ENCODE results near the gene FAM13A.

Gene FAM13A

GRCh38 chr4:88780389-88780788 lies 276.6 kb downstream of the FAM13A start:
- DNase-seq (ENCODE audit: low read depth in 2 of 2) = no peak

GRCh38 chr4:88779431-88779830 lies 277.6 kb downstream of the FAM13A start:
- DNase-seq (ENCODE audit: low read depth in 2 of 2) = no peak

GRCh38 chr4:88775529-88775928 lies 281.5 kb downstream of the FAM13A start:
- DNase-seq (ENCODE audit: low read depth in 2 of 2) = no peak

GRCh38 chr4:88775026-88775425 lies 282.0 kb downstream of the FAM13A start:
- DNase-seq (ENCODE audit: low read depth in 2 of 2) = no peak

GRCh38 chr4:88771883-88772450 lies 285.0 kb downstream of the FAM13A start:
- no peak for DNase-seq (ENCODE audit: low read depth in 2 of 2)

- peak in 1 of 2 experiments; percentile 34 for DNase-seq (ENCODE audit: low read depth in 2 of 2)
These were observed 291.3 kb downstream of the FAM13A start for GRCh38 chr4:88765729-88766128.

GRCh38 chr4:88763075-88763474 lies 293.9 kb downstream of the FAM13A start:
- no peak for DNase-seq (ENCODE audit: low read depth in 2 of 2)

- DNase-seq (ENCODE audit: low read depth in 2 of 2) = no peak
These were observed 295.0 kb downstream of the FAM13A start for GRCh38 chr4:88761861-88762523.

- no peak for DNase-seq (ENCODE audit: low read depth in 2 of 2)
These were observed 295.6 kb downstream of the FAM13A start for GRCh38 chr4:88761342-88761741.

GRCh38 chr4:88759895-88760290 lies 297.1 kb downstream of the FAM13A start:
- peak in 1 of 2 experiments; percentile 15 for DNase-seq (ENCODE audit: low read depth in 2 of 2)

- DNase-seq (ENCODE audit: low read depth in 2 of 2) = peak; percentile 81 to 83
These were observed 297.7 kb downstream of the FAM13A start for GRCh38 chr4:88759039-88759894.

GRCh38 chr4:88758264-88758663 lies 298.7 kb downstream of the FAM13A start:
- no peak for DNase-seq (ENCODE audit: low read depth in 2 of 2)

GRCh38 chr4:88757776-88758175 lies 299.2 kb downstream of the FAM13A start:
- no peak for DNase-seq (ENCODE audit: low read depth in 2 of 2)

GRCh38 chr4:88757067-88757466 lies 299.9 kb downstream of the FAM13A start:
- DNase-seq (ENCODE audit: low read depth in 2 of 2) = no peak

GRCh38 chr4:88756149-88756548 lies 300.8 kb downstream of the FAM13A start:
- DNase-seq (ENCODE audit: low read depth in 2 of 2) = no peak

GRCh38 chr4:88755454-88755853 lies 301.5 kb downstream of the FAM13A start:
- no peak for DNase-seq (ENCODE audit: low read depth in 2 of 2)

- no peak for DNase-seq (ENCODE audit: low read depth in 2 of 2)
These were observed 302.2 kb downstream of the FAM13A start for GRCh38 chr4:88754796-88755195.

- DNase-seq (ENCODE audit: low read depth in 2 of 2) = no peak
These were observed 303.1 kb downstream of the FAM13A start for GRCh38 chr4:88753658-88754571.

GRCh38 chr4:88752754-88753153 lies 304.2 kb downstream of the FAM13A start:
- DNase-seq (ENCODE audit: low read depth in 2 of 2) = no peak

- no peak for DNase-seq (ENCODE audit: low read depth in 2 of 2)
These were observed 304.9 kb downstream of the FAM13A start for GRCh38 chr4:88752076-88752463.

- no peak for DNase-seq (ENCODE audit: low read depth in 2 of 2)
These were observed 305.5 kb downstream of the FAM13A start for GRCh38 chr4:88751258-88752075.

Data from fibroblast of skin of left quadriceps (primary cell).